ENCODE measurements around the gene MGAT1.
"Not testable (repeated sequence)": the region's sequence is repeated elsewhere in the genome, so short reads cannot be mapped to it uniquely, and the experiment has no call there.

MGAT1 gene

GRCh38 chr5:180785121-180785781 lies 17.4 kb downstream of the MGAT1 start:
- DNase-seq (ENCODE audit: low read depth): no peak

GRCh38 chr5:180784497-180785097 lies 18.0 kb downstream of the MGAT1 start:
- DNase-seq (ENCODE audit: low read depth): peak; percentile 56

- no peak for DNase-seq (ENCODE audit: low read depth)
These were observed 19.1 kb downstream of the MGAT1 start for GRCh38 chr5:180783340-180784052.

- no peak for DNase-seq (ENCODE audit: low read depth)
These were observed 19.9 kb downstream of the MGAT1 start for GRCh38 chr5:180782748-180783147.

GRCh38 chr5:180781900-180782326 lies 20.7 kb downstream of the MGAT1 start:
- DNase-seq (ENCODE audit: low read depth): not testable (repeated sequence)

GRCh38 chr5:180779985-180780610 lies 22.5 kb downstream of the MGAT1 start:
- DNase-seq (ENCODE audit: low read depth): no peak

GRCh38 chr5:180777475-180777874 lies 25.1 kb downstream of the MGAT1 start:
- DNase-seq (ENCODE audit: low read depth): no peak

- DNase-seq (ENCODE audit: low read depth): no peak
These were observed 26.2 kb downstream of the MGAT1 start for GRCh38 chr5:180776376-180776775.

GRCh38 chr5:180775624-180776023 lies 27.0 kb downstream of the MGAT1 start:
- DNase-seq (ENCODE audit: low read depth): no peak

GRCh38 chr5:180771839-180772238 lies 30.8 kb downstream of the MGAT1 start:
- DNase-seq (ENCODE audit: low read depth): no peak

- no peak for DNase-seq (ENCODE audit: low read depth)
These were observed 32.8 kb downstream of the MGAT1 start for GRCh38 chr5:180769821-180770220.

- DNase-seq (ENCODE audit: low read depth): no peak
These were observed 47.0 kb downstream of the MGAT1 start for GRCh38 chr5:180755601-180756000.

GRCh38 chr5:180744253-180744652 lies 58.4 kb downstream of the MGAT1 start:
- DNase-seq (ENCODE audit: low read depth): no peak

- DNase-seq (ENCODE audit: low read depth): no peak
These were observed 59.9 kb downstream of the MGAT1 start for GRCh38 chr5:180742727-180743126.

- DNase-seq (ENCODE audit: low read depth): not testable (repeated sequence)
These were observed 61.7 kb downstream of the MGAT1 start for GRCh38 chr5:180740953-180741352.

- no peak for DNase-seq (ENCODE audit: low read depth)
These were observed 62.6 kb downstream of the MGAT1 start, which contains the start of gene OR2Y1 for GRCh38 chr5:180739958-180740357. Gene OR2Y1, minus strand, starts transcription at chr5:180740058. Its CDS starts 0 bp downstream, at chr5:180740058.

- no peak for DNase-seq (ENCODE audit: low read depth)
These were observed 63.3 kb downstream of the MGAT1 start for GRCh38 chr5:180739271-180739670.

- no peak for DNase-seq (ENCODE audit: low read depth)
These were observed 66.1 kb downstream of the MGAT1 start for GRCh38 chr5:180736536-180736935.

All from activated T-cell treated with anti-CD3 and anti-CD28 coated beads for 48 hours (primary cell).